Gastrocnemius medialis (tissue), 4 donors: ENCODE data around the gene SERPINE2. TPM values are rescaled to one million over a fixed set of nuclear protein-coding genes. Genes with fewer than 3 reads are reported as not detected.

Source experiments
- ATAC-seq, 2 donors: fragments of 150-250 bp; one replicate each; pipeline ENCODE4 v1.9.1; 2016
- DNase-seq, 2 donors: peaks; one replicate each; pipeline ENCODE4 v3.0.0-alpha.2; 2019
- H3K27ac ChIP-seq, 4 donors: fragments of 200-600 bp; sonication (generic); 1 replicate in 1 of 4; 2 replicates in 3 of 4; pipeline ENCODE4 v1.5.1; 2016 to 2018; ENCODE audit warnings: mild to moderate bottlenecking in 2 of 4, moderate library complexity in 1 of 4
- H3K27me3 ChIP-seq, 3 donors: fragments of 200-600 bp; sonication (generic) in 2 of 3; 1 replicate in 1 of 3; 2 replicates in 2 of 3; pipeline versions ENCODE4 v1.5.1 to v1.6.0; 2016 to 2019; ENCODE audit warnings: mild to moderate bottlenecking in 1 of 3, moderate library complexity in 1 of 3
- H3K36me3 ChIP-seq, 2 donors: fragments of 200-600 bp; sonication (generic) in 1 of 2; one replicate each; pipeline ENCODE4 v1.5.1; 2017 to 2018
- H3K4me1 ChIP-seq, 2 donors: fragments of 200-600 bp; sonication (generic) in 1 of 2; one replicate each; pipeline ENCODE4 v1.5.1; 2016 to 2017; ENCODE audit warnings: mild to moderate bottlenecking in 2 of 2
- H3K4me3 ChIP-seq, 4 donors: fragments of 200-600 bp; sonication (generic) in 3 of 4; 1 replicate in 1 of 4; 2 replicates in 3 of 4; pipeline ENCODE4 v1.5.1; 2016 to 2019; ENCODE audit warnings: mild to moderate bottlenecking in 2 of 4
- H3K9me3 ChIP-seq, 3 donors: fragments of 200-600 bp; sonication (generic) in 2 of 3; 1 replicate in 1 of 3; 2 replicates in 2 of 3; pipeline ENCODE4 v1.5.1; 2016 to 2019
- CTCF ChIP-seq, 5 experiments: fragments of 450-650 bp in 3 of 5; fragments of 200-600 bp in 2 of 5; sonication (generic) in 2 of 5; IDR thresholded peaks in 4 of 5; conservative IDR thresholded peaks in 1 of 5; 1 replicate in 4 of 5; 2 replicates in 1 of 5; pipeline ENCODE4 v1.5.1; 2016 to 2019; ENCODE audit warnings: antibody characterized with exemption in 5 of 5, mild to moderate bottlenecking in 3 of 5, moderate library complexity in 3 of 5
- POLR2A ChIP-seq, 2 donors: fragments of 450-650 bp; IDR thresholded peaks; one replicate each; pipeline ENCODE4 v1.6.1; 2017; ENCODE audit warnings: antibody characterized with exemption in 2 of 2, mild to moderate bottlenecking in 2 of 2, moderate library complexity in 2 of 2
- in situ Hi-C, 4 donors: fragments of 200-750 bp; cut with MboI; loops; one replicate each; pipeline versions ENCODE4 v1.15.0 to v1.8.0; 2017; ENCODE audit warnings: low sequenced_read_pairs in 4 of 4
- intact Hi-C: fragments of 100-400 bp; cut with DNase I; formaldehyde crosslinking; loops from one replicate; pipeline ENCODE4 v1.15.1; 2023; ENCODE audit warnings: low total_unique reads
- total RNA-seq, 4 donors: library from RNA; depleted of rRNA; stranded (reverse); fragments of >200 nt; gene quantifications; one replicate each; pipeline versions ENCODE4 v1.1.0 to v1.2.3, GENCODE V29; 2016

Gene SERPINE2
- total RNA-seq, 4 donors from 2014 or later: 0.41 to 2.8 (median 1.4) TPM

GRCh38 chr2:223944703-223945531 is 94.2 kb downstream of the SERPINE2 start, which contains the start of gene WDFY1:
WDFY1 (minus strand) TSS chr2:223945335; CDS start chr2:223945284, 51 bp downstream.
- Histone ChIP-seq H3K36me3 (no peaks in the 10 kb centered on the region), H3K4me3 (peak within 1 kb of the TSS; percentile 77 to 92 (median 86)), H3K9me3 (no peaks in the 10 kb centered on the region), H3K27ac (peak within 1 kb of the TSS; percentile 89 to 97 (median 92)), H3K27me3 (no peaks in the 10 kb centered on the region), H3K4me1 (peaks cover 20 to 27% of the 10 kb centered on the region in 2 donors)
- peak; percentile 80 to 93 for TF ChIP-seq POLR2A (IDR thresholded peaks at IDR 0.05)
- peak in 2 of 5 experiments; percentile 12 to 13 for TF ChIP-seq CTCF (IDR thresholded peaks at IDR 0.05 in 4 of 5, conservative IDR thresholded peaks at IDR 0.05 in 1 of 5)
- ATAC-seq: peak; percentile 74 to 91
- peak; percentile 75 to 83 for DNase-seq
- intact Hi-C loops (loop anchor here (1.0 to 2.0 kb wide), 3 partner anchors 12 to 640 kb away; partner anchors contain the start of genes CUL3 and MRPL44), in situ Hi-C loops (no loop called here)

GRCh38 chr2:223944166-223944702 is 94.9 kb downstream of the SERPINE2 start:
- TF ChIP-seq POLR2A (IDR thresholded peaks at IDR 0.05): no peak
- TF ChIP-seq CTCF (IDR thresholded peaks at IDR 0.05 in 4 of 5, conservative IDR thresholded peaks at IDR 0.05 in 1 of 5): no peak
- H3K27ac ChIP-seq: peak overlapping the region; percentile 89 to 97 (median 92)
- peaks cover 20 to 27% of the 10 kb centered on the region in 2 donors for H3K4me1 ChIP-seq
- in situ Hi-C loops: no loop called here
- DNase-seq: no peak
- ATAC-seq: peak; percentile 40 to 57
- H3K27me3 ChIP-seq: no peaks in the 10 kb centered on the region
- peak overlapping the region; percentile 77 to 92 (median 86) for H3K4me3 ChIP-seq
- intact Hi-C loops: loop anchor here (2.0 kb wide), 1 partner anchor 13 kb away; no protein-coding TSS in a partner anchor
- no peaks in the 10 kb centered on the region for H3K9me3 ChIP-seq
- no peaks in the 10 kb centered on the region for H3K36me3 ChIP-seq

GRCh38 chr2:223943561-223944008 is 95.5 kb downstream of the SERPINE2 start:
- Histone ChIP-seq H3K4me1 (peaks cover 25 to 27% of the 10 kb centered on the region in 2 donors), H3K9me3 (no peaks in the 10 kb centered on the region), H3K27me3 (no peaks in the 10 kb centered on the region), H3K27ac (peak overlapping the region; percentile 89 to 97 (median 92)), H3K4me3 (peak overlapping the region; percentile 77 to 92 (median 86)), H3K36me3 (no peaks in the 10 kb centered on the region)
- DNase-seq (no peak), ATAC-seq (no peak)
- intact Hi-C loops (loop anchor here (2.0 kb wide), 1 partner anchor 13 kb away; no protein-coding TSS in a partner anchor), in situ Hi-C loops (no loop called here)
- no peak for TF ChIP-seq POLR2A (IDR thresholded peaks at IDR 0.05)
- no peak for TF ChIP-seq CTCF (IDR thresholded peaks at IDR 0.05 in 4 of 5, conservative IDR thresholded peaks at IDR 0.05 in 1 of 5)

- in situ Hi-C loops (no loop called here), intact Hi-C loops (no loop called here)
- H3K4me1 ChIP-seq: peaks cover 29% of the 10 kb centered on the region in 2 donors
- H3K36me3 ChIP-seq: no peaks in the 10 kb centered on the region
- TF ChIP-seq CTCF (IDR thresholded peaks at IDR 0.05 in 4 of 5, conservative IDR thresholded peaks at IDR 0.05 in 1 of 5) (no peak), POLR2A (IDR thresholded peaks at IDR 0.05) (no peak)
- DNase-seq (no peak), ATAC-seq (no peak)
- H3K9me3 ChIP-seq: no peaks in the 10 kb centered on the region
- no peaks in the 10 kb centered on the region for H3K27me3 ChIP-seq
- peak overlapping the region in 3 of 4 donors; percentile 85 to 92 (median 86) for H3K4me3 ChIP-seq
- H3K27ac ChIP-seq: peak overlapping the region; percentile 89 to 97 (median 92)
Observed at GRCh38 chr2:223943135-223943534, 96.0 kb downstream of the SERPINE2 start.
